Islet precursor cell (in vitro differentiated cells): ENCODE results near the gene ZBTB44.
"Not testable (repeated sequence)": the region's sequence is repeated elsewhere in the genome, so short reads cannot be mapped to it uniquely, and the experiment has no call there.

Experiments
- DNase-seq: peaks from one replicate; pipeline ENCODE4 v3.0.0-alpha.2; 2018

The ZBTB44 gene

GRCh38 chr11:130246270-130246669, 68.4 kb downstream of the ZBTB44 start:
- no peak for DNase-seq

- not testable (repeated sequence) for DNase-seq
Observed at GRCh38 chr11:130245375-130245774, 69.3 kb downstream of the ZBTB44 start.

GRCh38 chr11:130244848-130245247, 69.9 kb downstream of the ZBTB44 start:
- DNase-seq = no peak

- DNase-seq = no peak
Observed at GRCh38 chr11:130243816-130244215, 70.9 kb downstream of the ZBTB44 start.

GRCh38 chr11:130241713-130242112, 73.0 kb downstream of the ZBTB44 start:
- no peak for DNase-seq

- DNase-seq = no peak
Observed at GRCh38 chr11:130237282-130238006, 77.3 kb downstream of the ZBTB44 start.

- DNase-seq = no peak
Observed at GRCh38 chr11:130234315-130234714, 80.4 kb downstream of the ZBTB44 start.

- DNase-seq = not testable (repeated sequence)
Observed at GRCh38 chr11:130233888-130234287, 80.8 kb downstream of the ZBTB44 start.

GRCh38 chr11:130233486-130233885, 81.2 kb downstream of the ZBTB44 start:
- not testable (repeated sequence) for DNase-seq

- no peak for DNase-seq
Observed at GRCh38 chr11:130227373-130227772, 87.3 kb downstream of the ZBTB44 start.

- no peak for DNase-seq
Observed at GRCh38 chr11:130223291-130223971, 91.3 kb downstream of the ZBTB44 start.

- DNase-seq = no peak
Observed at GRCh38 chr11:130220311-130221035, 94.2 kb downstream of the ZBTB44 start.

- no peak for DNase-seq
Observed at GRCh38 chr11:130219148-130219547, 95.6 kb downstream of the ZBTB44 start.

GRCh38 chr11:130218501-130219070, 96.1 kb downstream of the ZBTB44 start:
- no peak for DNase-seq

GRCh38 chr11:130217133-130218031, 97.3 kb downstream of the ZBTB44 start:
- DNase-seq = no peak

- DNase-seq = no peak
Observed at GRCh38 chr11:130216591-130217132, 98.1 kb downstream of the ZBTB44 start.

- no peak for DNase-seq
Observed at GRCh38 chr11:130216221-130216550, 98.5 kb downstream of the ZBTB44 start.

GRCh38 chr11:130215531-130216220, 99.0 kb downstream of the ZBTB44 start:
- DNase-seq = no peak

GRCh38 chr11:130214861-130215530, 99.7 kb downstream of the ZBTB44 start:
- no peak for DNase-seq

- DNase-seq = no peak
Observed at GRCh38 chr11:130213979-130214281, 100.8 kb downstream of the ZBTB44 start.
